ENCODE results near the gene PTBP1. TPM values are rescaled to one million over a fixed set of nuclear protein-coding genes. Genes with fewer than 3 reads are reported as not detected.
A peak's percentile ranks its signal among the peaks of the same experiment; 100 is the strongest.
"Not testable (repeated sequence)": the region's sequence is repeated elsewhere in the genome, so short reads cannot be mapped to it uniquely, and the experiment has no call there.

PTBP1 gene
- total RNA-seq, 1 experiment from 2014 or later: 138 TPM

GRCh38 chr19:827710-828321 lies 30.6 kb downstream of the PTBP1 start, which contains the start of gene AZU1:
TSS of gene AZU1 (plus strand) at chr19:827837. CDS start at chr19:827847, 10 bp downstream.
- no peak for DNase-seq (ENCODE audit: low spot score)

GRCh38 chr19:829129-829758 lies 32.0 kb downstream of the PTBP1 start:
- DNase-seq (ENCODE audit: low spot score): no peak

- no peak for DNase-seq (ENCODE audit: low spot score)
Measured at GRCh38 chr19:831407-832369, 34.4 kb downstream of the PTBP1 start.

- no peak for DNase-seq (ENCODE audit: low spot score)
Measured at GRCh38 chr19:834216-834615, 37.0 kb downstream of the PTBP1 start.

- DNase-seq (ENCODE audit: low spot score): no peak
Measured at GRCh38 chr19:835210-835810, 38.1 kb downstream of the PTBP1 start.

GRCh38 chr19:840519-841206 lies 43.4 kb downstream of the PTBP1 start, which contains the start of gene PRTN3:
TSS of gene PRTN3 (plus strand) at chr19:840999. CDS start at chr19:841009, 10 bp downstream.
- no peak for DNase-seq (ENCODE audit: low spot score)

- DNase-seq (ENCODE audit: low spot score): not testable (repeated sequence)
Measured at GRCh38 chr19:842802-843179, 45.5 kb downstream of the PTBP1 start.

- no peak for DNase-seq (ENCODE audit: low spot score)
Measured at GRCh38 chr19:843180-843835, 46.1 kb downstream of the PTBP1 start.

- no peak for DNase-seq (ENCODE audit: low spot score)
Measured at GRCh38 chr19:843836-844545, 46.7 kb downstream of the PTBP1 start.

- no peak for DNase-seq (ENCODE audit: low spot score)
Measured at GRCh38 chr19:844546-844971, 47.3 kb downstream of the PTBP1 start.

GRCh38 chr19:845707-846521 lies 48.7 kb downstream of the PTBP1 start:
- no peak for DNase-seq (ENCODE audit: low spot score)

- DNase-seq (ENCODE audit: low spot score): no peak
Measured at GRCh38 chr19:848386-848921, 51.2 kb downstream of the PTBP1 start.

- DNase-seq (ENCODE audit: low spot score): not testable (repeated sequence)
Measured at GRCh38 chr19:849195-849594, 51.9 kb downstream of the PTBP1 start.

GRCh38 chr19:850221-850978 lies 53.1 kb downstream of the PTBP1 start:
- peak; percentile 92 for DNase-seq (ENCODE audit: low spot score)

GRCh38 chr19:850979-851335 lies 53.7 kb downstream of the PTBP1 start:
- DNase-seq (ENCODE audit: low spot score): no peak

GRCh38 chr19:852136-853013 lies 55.1 kb downstream of the PTBP1 start, which contains the start of gene ELANE:
TSS of gene ELANE (plus strand) at chr19:852303. CDS start at chr19:852329, 26 bp downstream.
- DNase-seq (ENCODE audit: low spot score): no peak

GRCh38 chr19:853014-853585 lies 55.8 kb downstream of the PTBP1 start:
- DNase-seq (ENCODE audit: low spot score): no peak
